A549 treated with CORT108297 at 1 μM for 4 hours (cell line): ENCODE measurements around the gene ACADL. TPM values are rescaled to one million over a fixed set of nuclear protein-coding genes. Genes with fewer than 3 reads are reported as not detected.

Experiments used
- total RNA-seq: library from RNA; stranded (reverse); fragments of 200-300 nt; extraction: Qiagen RNA extraction; gene quantifications from 5 replicates; pipeline ENCODE4 v1.2.3, GENCODE V29; 2022

The ACADL gene
- 0.03 to 0.08 TPM (median 0.07 TPM) in 3 of 5 replicates, not detected in the others for total RNA-seq

DNA sequence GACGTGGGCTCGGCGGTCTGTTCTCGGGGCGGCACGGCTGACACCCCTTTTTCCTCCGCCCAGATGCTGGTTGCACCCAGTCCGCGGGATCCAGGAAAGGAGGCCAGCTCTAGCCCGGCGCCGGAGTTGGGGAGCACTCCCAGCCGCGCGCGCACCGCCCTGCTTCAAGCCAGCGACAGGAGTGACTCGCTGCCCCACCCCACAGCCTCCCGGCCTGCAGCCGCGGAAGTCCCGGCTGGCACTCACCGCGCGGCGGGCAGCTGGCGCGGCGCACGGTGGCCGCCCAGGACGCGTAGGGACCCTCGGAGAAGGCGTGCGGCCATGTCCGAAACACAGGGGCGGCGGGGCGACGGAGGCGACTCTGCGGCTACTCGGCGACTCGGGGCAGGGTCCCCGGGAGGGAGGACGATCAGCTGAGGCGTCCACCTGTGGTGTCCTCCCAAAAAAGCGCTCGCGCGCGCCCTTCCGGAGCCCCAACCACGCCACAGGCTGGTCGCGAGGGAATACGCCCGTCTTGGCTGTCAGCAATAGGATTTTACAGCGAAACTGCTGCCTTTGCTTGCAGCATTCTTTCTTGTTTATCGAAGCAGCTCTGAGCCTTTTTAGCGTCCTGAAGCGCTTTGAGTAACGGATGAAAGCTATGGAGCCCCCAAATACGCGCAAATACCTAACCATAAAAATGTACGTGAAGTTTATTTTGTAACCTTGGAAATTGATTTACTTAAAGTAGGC is at the start of gene ACADL:
ACADL (minus strand) TSS at position 507 of the 732 bp plus-strand sequence; CDS start at position 323, 184 bp downstream.

DNA sequence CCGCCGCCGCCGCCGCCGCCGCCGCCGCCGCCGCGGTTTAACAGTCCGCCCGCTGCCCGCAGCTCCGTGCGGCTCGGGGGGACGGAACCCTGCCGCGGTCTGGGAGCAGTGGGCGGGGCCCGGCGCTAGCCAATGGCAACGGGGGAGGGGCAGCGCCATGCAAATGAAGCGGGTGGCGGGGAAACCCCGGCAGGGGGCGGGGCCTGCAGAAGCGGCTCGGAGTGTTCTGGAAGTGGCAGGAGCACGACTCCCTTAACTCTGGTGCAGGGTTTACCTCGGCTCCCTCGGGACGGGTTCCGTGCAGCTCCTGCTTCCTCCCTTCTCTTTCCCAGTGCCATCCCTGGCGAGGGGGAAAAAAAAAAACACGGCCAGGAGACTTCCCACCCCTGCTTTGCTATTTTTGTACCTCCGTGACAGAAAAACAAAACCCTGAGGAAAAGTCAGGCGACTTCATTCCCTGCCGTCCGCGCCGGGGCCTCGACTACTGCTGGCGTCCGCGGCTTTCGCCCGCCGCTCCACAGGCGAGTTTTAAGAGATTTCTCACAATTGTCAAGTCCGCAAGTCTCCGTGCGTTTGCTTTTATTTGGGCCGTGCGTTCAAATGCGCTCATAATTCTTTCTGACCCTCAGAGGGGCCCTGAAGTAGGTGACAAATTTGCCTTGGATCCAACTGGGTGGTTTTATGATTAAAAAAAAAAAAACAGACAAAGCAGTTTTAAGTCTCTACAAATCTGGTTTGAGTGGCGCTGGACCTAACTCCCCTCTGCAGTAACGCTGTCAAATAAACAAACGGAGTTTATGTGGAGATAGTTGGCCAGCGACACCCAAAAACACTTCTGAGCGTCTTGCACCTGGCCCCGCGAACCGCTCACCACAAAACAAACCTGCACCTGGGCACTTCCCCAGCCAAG is 53.7 kb downstream of the ACADL start, which contains the start of gene KANSL1L:
KANSL1L (minus strand) TSS at position 101 of the 910 bp plus-strand sequence. CDS start 16,827 bp downstream, outside the sequence.

Other genes with a start within 250 kb of the ACADL start
- 54.6 to 77.8 TPM (median 63.5 TPM) in 5 replicates for gene RPE, start 222.8 kb downstream of the ACADL start, total RNA-seq
- gene KANSL1L, start 54.0 kb downstream of the ACADL start, total RNA-seq: 0.43 to 0.67 TPM (median 0.50 TPM) in 5 replicates
- gene MYL1, start 89.7 kb upstream of the ACADL start, total RNA-seq: not detected in 5 replicates